ENCODE data around the gene TAAR1. TPM values are rescaled to one million over a fixed set of nuclear protein-coding genes. Genes with fewer than 3 reads are reported as not detected.

TAAR1 gene
- total RNA-seq, 1 experiment from 2014 or later: not detected

GRCh38 chr6:132664309-132665034, 5.5 kb upstream of the TAAR1 start:
- ATAC-seq (no peak), DNase-seq (no peak)
- Histone ChIP-seq H3K4me2 (ENCODE audit: low read length) (no peak overlapping the region), H3K9me2 (replicated peaks; ENCODE audit: low read length) (no peaks in the 10 kb centered on the region), H3F3A (ENCODE audit: low read length, unreplicated experiment) (no peaks in the 10 kb centered on the region), H2AFZ (ENCODE audit: low read length) (no peak overlapping the region), H3K9me3 (ENCODE audit: low read length) (no peaks in the 10 kb centered on the region), H3K4me1 (ENCODE audit: insufficient read depth, low read length) (peaks cover 4% of the 10 kb centered on the region; the same call in 1 of the 2 replicates), H3K79me2 (ENCODE audit: low read length) (no peaks in the 10 kb centered on the region), H3K27me3 (ENCODE audit: low read length) (no peaks in the 10 kb centered on the region), H3K9ac (ENCODE audit: low read length) (no peak overlapping the region), H3K36me3 (ENCODE audit: low read depth, low read length) (no peaks in the 10 kb centered on the region), H3K27ac (ENCODE audit: low read length) (no peak overlapping the region), H3K4me3 (ENCODE audit: low read length) (no peak overlapping the region), H4K20me1 (ENCODE audit: low read length) (no peaks in the 10 kb centered on the region)
- BruUV-seq (replicated peaks): no TSS peak
- TF ChIP-seq EZH2phosphoT487 (IDR thresholded peaks at IDR 0.05; ENCODE audit: borderline replicate concordance, low read length) (no peak), CTCF (conservative IDR thresholded peaks at IDR 0.05; ENCODE audit: low read depth, low read length) (no peak), EZH2 (IDR thresholded peaks at IDR 0.05; ENCODE audit: low read length, unreplicated experiment) (no peak)
- POLR2A ChIA-PET (ENCODE audit: unreplicated experiment): no interaction called here
- intact Hi-C loops (cut with micrococcal nuclease): no loop called here
- CTCF ChIA-PET: no interaction called here

GRCh38 chr6:132663661-132664060, 4.7 kb upstream of the TAAR1 start:
- intact Hi-C loops (cut with micrococcal nuclease): no loop called here
- Histone ChIP-seq H3K27me3 (ENCODE audit: low read length) (no peaks in the 10 kb centered on the region), H3K79me2 (ENCODE audit: low read length) (no peaks in the 10 kb centered on the region), H3K27ac (ENCODE audit: low read length) (no peak overlapping the region), H3K9me3 (ENCODE audit: low read length) (no peaks in the 10 kb centered on the region), H3K4me3 (ENCODE audit: low read length) (no peak overlapping the region), H3K4me1 (ENCODE audit: insufficient read depth, low read length) (peaks cover 4% of the 10 kb centered on the region; the same call in 1 of the 2 replicates), H3K36me3 (ENCODE audit: low read depth, low read length) (no peaks in the 10 kb centered on the region), H3K9me2 (replicated peaks; ENCODE audit: low read length) (no peaks in the 10 kb centered on the region), H4K20me1 (ENCODE audit: low read length) (no peaks in the 10 kb centered on the region), H2AFZ (ENCODE audit: low read length) (no peak overlapping the region), H3F3A (ENCODE audit: low read length, unreplicated experiment) (no peaks in the 10 kb centered on the region), H3K9ac (ENCODE audit: low read length) (no peak overlapping the region), H3K4me2 (ENCODE audit: low read length) (no peak overlapping the region)
- TF ChIP-seq EZH2 (IDR thresholded peaks at IDR 0.05; ENCODE audit: low read length, unreplicated experiment): no peak
- TF ChIP-seq EZH2phosphoT487 (IDR thresholded peaks at IDR 0.05; ENCODE audit: borderline replicate concordance, low read length): no peak
- TF ChIP-seq CTCF (conservative IDR thresholded peaks at IDR 0.05; ENCODE audit: low read depth, low read length): no peak
- POLR2A ChIA-PET (ENCODE audit: unreplicated experiment): no interaction called here
- DNase-seq (no peak), ATAC-seq (no peak)
- no TSS peak for BruUV-seq (replicated peaks)
- CTCF ChIA-PET: no interaction called here

GRCh38 chr6:132661906-132662305, 2.9 kb upstream of the TAAR1 start:
- TF ChIP-seq EZH2 (IDR thresholded peaks at IDR 0.05; ENCODE audit: low read length, unreplicated experiment) (no peak), EZH2phosphoT487 (IDR thresholded peaks at IDR 0.05; ENCODE audit: borderline replicate concordance, low read length) (no peak), CTCF (conservative IDR thresholded peaks at IDR 0.05; ENCODE audit: low read depth, low read length) (no peak)
- intact Hi-C loops (cut with micrococcal nuclease): no loop called here

More at GRCh38 chr6:132661906-132662305, 2.9 kb upstream of the TAAR1 start:
- H3K27ac ChIP-seq (ENCODE audit: low read length): no peak overlapping the region
- no peaks in the 10 kb centered on the region for H4K20me1 ChIP-seq (ENCODE audit: low read length)
- no peak overlapping the region for H3K4me3 ChIP-seq (ENCODE audit: low read length)
- DNase-seq: no peak
- no peaks in the 10 kb centered on the region for H3K79me2 ChIP-seq (ENCODE audit: low read length)
- H2AFZ ChIP-seq (ENCODE audit: low read length): no peak overlapping the region
- ChIA-PET POLR2A (ENCODE audit: unreplicated experiment) (interaction anchor here (0.5 kb wide), 1 partner anchor 66 kb away, joined by 3 read pairs; no protein-coding TSS in a partner anchor), CTCF (no interaction called here)
- no TSS peak for BruUV-seq (replicated peaks)
- no peaks in the 10 kb centered on the region for H3F3A ChIP-seq (ENCODE audit: low read length, unreplicated experiment)
- no peaks in the 10 kb centered on the region for H3K9me2 ChIP-seq (replicated peaks; ENCODE audit: low read length)
- ATAC-seq: no peak
- H3K36me3 ChIP-seq (ENCODE audit: low read depth, low read length): no peaks in the 10 kb centered on the region
- no peaks in the 10 kb centered on the region for H3K9me3 ChIP-seq (ENCODE audit: low read length)
- no peak overlapping the region for H3K4me2 ChIP-seq (ENCODE audit: low read length)
- H3K4me1 ChIP-seq (ENCODE audit: insufficient read depth, low read length): peaks cover 4% of the 10 kb centered on the region; the same call in 1 of the 2 replicates
- no peaks in the 10 kb centered on the region for H3K27me3 ChIP-seq (ENCODE audit: low read length)
- no peak overlapping the region for H3K9ac ChIP-seq (ENCODE audit: low read length)

Data from PC-3 (cell line).